Non-pigmented ciliary epithelial cell (primary cell): Measurements from ENCODE around the gene ELANE.
"Not testable (repeated sequence)": the region's sequence is repeated elsewhere in the genome, so short reads cannot be mapped to it uniquely, and the experiment has no call there.

Source experiments
- DNase-seq: peaks from one replicate; pipeline ENCODE4 v3.0.0-alpha.2; 2010; ENCODE audit warnings: low read depth

Gene ELANE

GRCh38 chr19:842802-843179, 9.3 kb upstream of the ELANE start:
- DNase-seq = not testable (repeated sequence)

- DNase-seq = no peak
Observed at GRCh38 chr19:843180-843835, 8.8 kb upstream of the ELANE start.

DNA sequence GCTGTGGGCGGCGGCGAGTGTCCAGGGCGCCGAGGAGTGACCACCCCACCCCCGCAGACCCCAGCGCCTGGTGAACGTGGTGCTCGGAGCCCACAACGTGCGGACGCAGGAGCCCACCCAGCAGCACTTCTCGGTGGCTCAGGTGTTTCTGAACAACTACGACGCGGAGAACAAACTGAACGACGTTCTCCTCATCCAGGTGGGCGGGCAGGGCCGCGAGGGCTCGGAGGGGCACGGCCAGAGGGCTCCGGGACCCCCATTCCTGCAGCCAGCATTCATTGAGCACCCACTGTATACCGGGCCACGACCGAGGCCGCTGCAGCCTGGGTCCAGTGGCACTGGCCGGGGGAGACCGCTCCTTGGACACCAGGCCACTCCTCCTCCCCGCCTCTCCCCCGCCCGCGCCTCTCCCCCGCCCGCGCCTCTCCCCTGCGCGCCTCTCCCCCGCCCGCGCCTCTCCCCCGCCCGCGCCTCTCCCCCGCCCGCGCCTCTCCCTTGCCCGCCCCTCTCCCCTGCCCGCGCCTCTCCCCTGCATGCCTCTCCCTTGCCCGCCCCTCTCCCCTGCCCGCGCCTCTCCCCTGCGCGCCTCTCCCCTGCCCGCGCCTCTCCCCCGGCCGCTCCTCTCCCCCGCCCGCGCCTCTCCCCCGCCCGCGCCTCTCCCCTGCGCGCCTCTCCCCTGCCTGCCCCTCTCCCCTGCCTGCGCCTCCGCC, 8.1 kb upstream of the ELANE start:
- no peak for DNase-seq

DNA sequence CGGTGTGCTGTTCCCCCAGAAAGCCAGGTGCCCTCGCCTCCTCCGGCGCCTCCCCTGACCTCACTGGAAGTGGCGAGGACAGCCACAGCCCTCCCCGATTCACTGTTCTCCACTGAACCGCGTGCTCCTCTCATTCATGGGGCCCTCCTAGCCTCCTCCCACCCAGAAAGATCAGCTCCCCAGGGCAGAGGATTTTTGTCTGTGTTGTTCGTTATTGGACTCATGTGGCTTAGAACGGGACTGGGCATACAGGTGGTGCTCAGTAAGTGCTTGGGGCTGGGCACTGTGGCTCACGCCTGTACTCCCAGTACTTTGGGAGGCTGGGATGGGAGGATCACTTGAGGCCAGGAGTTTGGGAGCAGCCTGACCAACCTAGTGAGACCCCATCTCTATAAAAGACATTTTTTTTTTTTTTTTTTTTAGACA, 7.5 kb upstream of the ELANE start:
- DNase-seq = no peak

- DNase-seq = no peak
Observed at GRCh38 chr19:845707-846521, 6.2 kb upstream of the ELANE start.

DNA sequence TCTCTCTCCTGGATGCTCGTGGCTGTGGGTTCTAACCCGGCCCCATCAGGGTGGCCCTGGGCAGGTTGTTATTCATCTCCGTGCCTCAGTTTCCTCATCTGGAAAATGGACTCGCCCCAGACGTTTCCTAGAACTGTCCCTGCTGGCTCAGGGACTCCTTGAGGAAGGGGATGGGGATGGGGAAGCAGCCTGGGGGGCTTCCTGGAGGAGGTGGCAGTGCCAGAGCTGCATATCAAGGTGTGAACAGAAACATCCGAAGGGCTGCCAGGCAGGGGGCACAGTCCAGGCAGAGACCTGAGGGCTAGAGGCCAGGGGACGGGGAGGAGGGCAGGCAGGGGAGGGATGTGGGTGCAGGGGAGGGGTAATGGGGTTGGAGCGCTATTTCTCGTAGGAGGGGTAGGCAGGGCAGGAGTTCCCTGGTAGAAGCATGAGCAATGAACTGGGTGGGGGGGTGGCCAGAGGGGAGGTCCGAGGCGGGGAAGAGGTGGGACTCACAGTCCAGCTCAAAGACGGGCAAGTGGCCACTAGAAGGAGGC, 3.6 kb upstream of the ELANE start:
- no peak for DNase-seq

- not testable (repeated sequence) for DNase-seq
Observed at GRCh38 chr19:849195-849594, 2.9 kb upstream of the ELANE start.

DNA sequence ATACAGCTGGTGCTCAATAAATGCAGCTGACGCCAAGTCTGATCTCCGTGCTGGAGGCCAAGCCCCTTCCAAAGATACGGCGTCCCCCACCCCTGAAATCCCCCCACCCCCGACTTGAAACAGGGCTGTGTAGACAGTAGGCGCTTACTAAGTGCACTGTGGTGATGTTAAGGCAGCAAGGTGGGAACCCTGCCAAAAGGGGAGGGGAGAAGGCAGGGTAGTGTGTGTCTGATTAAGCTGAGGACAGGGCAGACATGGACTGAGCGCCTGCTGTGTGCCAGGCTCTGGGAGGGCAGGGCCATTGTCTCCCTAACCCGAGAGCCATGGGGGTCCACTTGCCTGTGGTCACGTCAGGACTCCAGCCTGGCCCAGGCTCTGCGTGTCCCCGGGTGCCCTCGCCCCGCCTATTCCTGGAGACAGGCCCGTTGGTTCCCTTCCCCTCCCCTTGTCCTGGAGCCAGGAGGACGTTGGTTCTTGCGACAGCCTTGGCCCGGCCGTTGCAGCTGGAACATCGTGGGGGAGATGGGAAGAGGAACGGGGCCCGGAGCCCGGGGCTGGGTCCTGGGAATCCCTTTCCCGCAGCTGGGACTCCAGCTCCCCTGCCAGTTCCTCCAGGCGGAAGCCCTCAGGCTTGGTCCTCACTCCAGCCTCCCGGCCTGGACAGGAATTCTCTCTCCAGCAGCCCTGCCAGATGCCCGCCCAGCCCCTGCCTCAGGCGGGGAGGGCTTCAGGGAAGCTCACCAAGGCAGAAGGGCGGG, 1.7 kb upstream of the ELANE start:
- no peak for DNase-seq

DNA sequence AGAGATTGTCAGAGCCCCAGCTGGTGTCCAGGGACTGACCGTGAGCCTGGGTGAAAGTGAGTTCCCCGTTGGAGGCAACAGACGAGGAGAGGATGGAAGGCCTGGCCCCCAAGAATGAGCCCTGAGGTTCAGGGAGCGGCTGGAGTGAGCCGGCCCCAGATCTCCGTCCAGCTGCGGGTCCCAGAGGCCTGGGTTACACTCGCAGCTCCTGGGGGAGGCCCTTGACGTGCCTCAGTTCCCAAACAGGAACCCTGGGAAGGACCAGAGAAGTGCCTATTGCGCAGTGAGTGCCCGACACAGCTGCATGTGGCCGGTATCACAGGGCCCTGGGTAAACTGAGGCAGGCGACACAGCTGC, 1.1 kb upstream of the ELANE start:
- DNase-seq = no peak

DNA sequence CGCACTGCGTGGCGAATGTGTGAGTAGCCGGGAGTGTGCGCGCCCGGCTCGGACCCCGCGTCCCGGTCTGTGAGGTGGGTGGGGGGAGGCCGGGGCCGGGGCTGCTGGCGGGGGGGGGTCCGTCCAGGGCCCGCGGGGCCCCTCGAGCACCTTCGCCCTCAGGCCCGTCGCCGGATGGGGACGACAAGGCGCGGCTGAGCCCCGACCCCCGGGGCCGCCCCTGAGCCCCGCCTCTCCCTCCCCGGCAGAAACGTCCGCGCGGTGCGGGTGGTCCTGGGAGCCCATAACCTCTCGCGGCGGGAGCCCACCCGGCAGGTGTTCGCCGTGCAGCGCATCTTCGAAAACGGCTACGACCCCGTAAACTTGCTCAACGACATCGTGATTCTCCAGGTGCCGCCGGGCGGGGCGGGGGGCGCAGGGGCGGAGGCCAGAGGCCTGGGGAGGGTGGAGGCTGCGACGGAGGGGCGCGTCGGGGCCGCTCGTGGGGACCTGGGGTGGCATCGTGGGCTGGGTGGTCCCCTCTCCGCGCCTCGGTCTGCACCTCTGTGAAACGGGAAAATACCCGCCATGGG, 997 bp downstream of the ELANE start:
- no peak for DNase-seq

DNA sequence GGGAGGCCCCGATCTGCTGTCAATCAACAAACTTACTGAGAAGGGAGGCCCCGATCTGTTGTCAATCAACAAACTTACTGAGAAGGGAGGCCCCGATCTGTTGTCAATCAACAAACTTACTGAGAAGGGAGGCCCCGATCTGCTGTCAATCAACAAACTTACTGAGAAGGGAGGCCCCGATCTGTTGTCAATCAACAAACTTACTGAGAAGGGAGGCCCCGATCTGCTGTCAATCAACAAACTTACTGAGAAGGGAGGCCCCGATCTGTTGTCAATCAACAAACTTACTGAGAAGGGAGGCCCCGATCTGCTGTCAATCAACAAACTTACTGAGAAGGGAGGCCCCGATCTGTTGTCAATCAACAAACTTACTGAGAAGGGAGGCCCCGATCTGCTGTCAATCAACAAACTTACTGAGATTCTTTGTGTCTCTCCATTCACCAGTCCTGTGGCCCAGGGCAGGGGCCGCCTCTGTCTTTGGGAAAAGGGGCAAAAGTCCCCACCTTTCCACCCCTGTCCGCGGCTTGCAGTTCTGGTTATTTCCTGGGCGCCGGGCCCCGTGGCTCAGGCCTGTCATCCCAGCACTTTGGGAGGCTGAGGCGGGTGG, 1.6 kb downstream of the ELANE start:
- not testable (repeated sequence) for DNase-seq

DNA sequence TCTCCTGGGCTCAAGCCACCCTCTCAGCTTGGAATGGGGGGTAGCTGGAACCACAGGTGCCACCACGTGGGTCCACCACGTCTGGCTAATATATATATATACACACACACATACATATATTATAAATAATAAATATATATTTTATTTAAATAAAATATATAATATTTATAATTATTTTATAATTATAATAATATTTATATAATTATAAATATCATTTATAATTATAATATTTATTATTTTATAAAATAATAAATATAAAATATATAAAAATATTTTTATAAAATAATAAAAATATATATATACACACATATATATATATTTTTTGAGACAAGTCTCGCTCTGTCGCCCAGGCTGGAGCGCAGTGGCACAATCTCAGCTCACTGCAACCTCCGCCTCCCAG, 2.4 kb downstream of the ELANE start:
- DNase-seq = no peak

DNA sequence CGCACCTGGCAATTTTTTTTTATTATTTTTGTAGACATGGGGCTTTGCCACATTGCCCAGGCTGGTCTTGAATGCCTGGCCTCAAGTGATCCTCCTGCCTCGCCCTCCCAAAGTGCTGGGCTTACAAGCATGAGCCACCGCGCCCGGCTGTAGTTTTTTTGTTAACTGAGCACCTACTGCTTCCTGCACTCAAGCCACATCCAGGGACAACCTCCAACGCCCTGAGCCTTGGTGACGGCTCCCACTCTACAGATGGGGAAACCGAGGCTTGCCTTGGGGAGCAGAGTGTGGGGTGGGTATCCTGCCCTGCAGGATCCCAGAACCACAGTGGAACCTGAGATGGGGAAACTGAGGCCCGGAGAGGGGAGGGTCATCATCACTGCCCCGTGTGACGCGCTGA, 3.0 kb downstream of the ELANE start:
- no peak for DNase-seq

DNA sequence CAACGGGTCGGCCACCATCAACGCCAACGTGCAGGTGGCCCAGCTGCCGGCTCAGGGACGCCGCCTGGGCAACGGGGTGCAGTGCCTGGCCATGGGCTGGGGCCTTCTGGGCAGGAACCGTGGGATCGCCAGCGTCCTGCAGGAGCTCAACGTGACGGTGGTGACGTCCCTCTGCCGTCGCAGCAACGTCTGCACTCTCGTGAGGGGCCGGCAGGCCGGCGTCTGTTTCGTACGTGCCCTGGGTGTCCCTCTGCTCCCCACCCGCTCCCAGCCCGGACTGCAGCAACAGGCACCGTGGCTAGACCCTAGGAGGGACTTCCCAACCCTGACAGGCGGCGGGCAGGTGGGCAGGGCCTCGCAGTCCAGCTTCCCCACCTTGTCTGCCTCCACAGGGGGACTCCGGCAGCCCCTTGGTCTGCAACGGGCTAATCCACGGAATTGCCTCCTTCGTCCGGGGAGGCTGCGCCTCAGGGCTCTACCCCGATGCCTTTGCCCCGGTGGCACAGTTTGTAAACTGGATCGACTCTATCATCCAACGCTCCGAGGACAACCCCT, 3.5 kb downstream of the ELANE start:
- DNase-seq = no peak

DNA sequence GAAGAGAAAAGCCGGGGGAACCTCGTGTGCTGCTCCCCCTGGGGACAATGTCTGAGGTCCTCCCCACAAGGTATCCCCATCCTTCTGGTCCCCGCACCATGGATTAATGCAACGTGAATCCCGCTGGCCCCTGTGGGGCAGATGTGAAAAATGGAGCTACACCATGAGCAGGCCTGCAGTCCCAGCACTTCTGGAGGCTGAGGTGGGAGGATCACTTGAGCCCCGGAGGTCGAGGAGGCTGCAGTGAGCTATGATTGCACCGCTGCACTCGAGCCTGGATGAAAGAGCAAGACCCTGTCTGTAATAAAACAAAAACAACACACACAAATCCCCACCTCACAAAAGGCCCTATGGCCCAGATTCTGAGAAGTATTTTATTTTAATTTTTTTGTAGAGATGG, 6.2 kb downstream of the ELANE start:
- no peak for DNase-seq

DNA sequence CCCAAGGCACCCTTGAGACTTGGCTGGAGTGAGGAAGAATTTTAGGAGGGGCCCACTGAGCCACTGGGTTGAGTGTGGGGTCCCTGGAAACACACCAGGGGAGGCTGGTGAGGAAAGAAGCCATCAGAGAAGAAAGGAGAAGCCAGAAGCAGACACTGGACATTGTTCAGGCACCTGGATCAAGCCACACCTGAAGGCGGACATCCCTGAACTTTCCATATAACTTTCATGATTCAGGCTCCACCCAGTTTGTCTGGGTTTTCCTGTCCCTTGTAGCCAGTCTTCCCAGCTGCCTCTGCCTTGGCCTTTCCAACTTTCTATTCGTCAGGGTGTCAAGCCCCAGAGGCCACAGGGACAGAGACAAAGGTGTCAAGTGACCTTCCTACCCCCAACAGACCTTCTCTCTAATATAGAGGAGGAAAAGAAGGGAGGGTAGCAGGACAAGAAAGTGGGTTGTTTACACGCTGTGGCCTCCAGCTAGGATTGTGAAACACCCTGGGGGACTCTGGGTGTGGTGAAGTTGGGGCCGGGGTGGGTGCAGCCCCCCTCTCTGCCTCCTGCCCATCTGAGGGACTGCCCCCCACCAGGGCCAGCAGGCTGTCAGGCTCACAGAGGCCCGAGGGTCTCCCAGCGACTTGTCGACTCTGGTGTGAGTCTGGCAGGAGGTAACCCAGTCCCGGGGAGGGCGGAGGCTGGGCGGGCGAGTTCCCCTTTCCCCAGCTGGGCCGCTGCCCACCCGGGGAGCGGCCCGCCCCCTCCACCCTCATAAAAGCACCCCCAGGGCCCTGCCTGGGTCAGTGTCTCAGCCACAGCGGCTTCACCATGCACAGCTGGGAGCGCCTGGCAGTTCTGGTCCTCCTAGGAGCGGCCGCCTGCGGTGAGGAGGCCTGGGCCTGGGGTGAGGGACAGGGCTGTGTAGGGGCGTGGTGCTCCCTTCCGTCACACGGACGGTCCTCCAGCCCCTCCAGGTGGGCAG, 7.1 kb downstream of the ELANE start, which contains the start of gene CFD:
Gene CFD, plus strand, starts transcription at position 797 of the 976 bp plus-strand sequence. Its CDS starts 26 bp downstream, at position 823.
- no peak for DNase-seq

DNA sequence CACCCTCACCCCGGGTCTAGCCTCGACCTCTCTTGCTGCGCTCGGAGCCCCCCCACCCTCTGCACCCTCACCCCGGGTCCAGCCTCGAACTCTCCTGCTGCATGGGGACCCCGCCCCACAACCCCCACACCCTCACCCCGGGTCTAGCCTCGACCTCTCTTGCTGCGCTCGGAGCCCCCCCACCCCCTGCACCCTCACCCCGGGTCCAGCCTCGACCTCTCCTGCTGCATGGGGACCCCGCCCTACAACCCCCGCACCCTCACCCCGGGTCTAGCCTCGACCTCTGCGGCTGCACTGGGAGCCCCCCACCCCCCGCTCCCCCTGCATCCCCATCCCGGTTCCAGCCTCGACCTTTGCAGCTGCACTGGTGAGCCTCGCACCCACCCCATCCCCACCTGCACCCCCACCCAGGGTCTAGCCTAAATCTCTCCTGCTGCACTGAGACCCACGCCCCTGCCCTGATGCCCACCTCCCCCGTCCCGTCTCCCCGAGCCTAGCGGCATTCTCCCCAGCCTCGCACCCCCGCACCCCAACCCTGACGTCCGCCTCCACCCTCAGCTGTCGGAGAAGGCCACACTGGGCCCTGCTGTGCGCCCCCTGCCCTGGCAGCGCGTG, 9.1 kb downstream of the ELANE start:
- no peak for DNase-seq

- no peak for DNase-seq
Observed at GRCh38 chr19:861756-862580, 9.9 kb downstream of the ELANE start.
